PC-9 (cell line): ENCODE data around the gene FKBP5. TPM values are rescaled to one million over a fixed set of nuclear protein-coding genes. Genes with fewer than 3 reads are reported as not detected.
A peak's percentile ranks its signal among the peaks of the same experiment; 100 is the strongest.
"Not testable (repeated sequence)": the region's sequence is repeated elsewhere in the genome, so short reads cannot be mapped to it uniquely, and the experiment has no call there.

ENCODE experiments used
- BruUV-seq: library from RNA; stranded (reverse); fragments of 400-500 nt; replicated peaks from 2 replicates; lab custom pipeline; 2021; lab: Mats Ljungman, UMichigan
- CTCF ChIA-PET: fragments of 300-600 bp; sonication (Branson Sonifier 250); formaldehyde crosslinking; loops from one replicate; lab custom pipeline; 2022; ENCODE audit warnings: antibody characterized with exemption; lab: Charles Lee
- POLR2A ChIA-PET: fragments of 300-600 bp; sonication (Branson Sonifier 250); formaldehyde crosslinking; loops from one replicate; lab custom pipeline; 2022; ENCODE audit warnings: antibody characterized with exemption; ENCODE audit not compliant: unreplicated experiment; lab: Charles Lee
- DNase-seq, 2 experiments: peaks; one replicate each; pipeline versions ENCODE4 v3.0.0 to v3.0.0-alpha.2; 2015 to 2022; ENCODE audit warnings: mixed read lengths in 1 of 2
- H2AFZ ChIP-seq: fragments of 200-600 bp; sonication (generic); 2 replicates; pipeline ENCODE4 v1.8.1; 2017; ENCODE audit warnings: antibody characterized with exemption
- H3F3A ChIP-seq: fragments of 200-600 bp; sonication (generic); 2 replicates; pipeline ENCODE4 v1.8.1; 2017; ENCODE audit warnings: antibody characterized with exemption, mild to moderate bottlenecking, low read depth; ENCODE audit not compliant: insufficient read depth
- H3K27ac ChIP-seq: fragments of 200-600 bp; sonication (generic); 2 replicates; pipeline ENCODE4 v1.6.1; 2016; ENCODE audit warnings: mixed run types
- H3K27me3 ChIP-seq: fragments of 200-600 bp; sonication (generic); 2 replicates; pipeline ENCODE4 v1.6.1; 2016; ENCODE audit warnings: low read depth, mixed run types; ENCODE audit not compliant: insufficient read depth
- H3K36me3 ChIP-seq: fragments of 200-600 bp; sonication (generic); 2 replicates; pipeline ENCODE4 v1.6.1; 2016; ENCODE audit warnings: low read depth, mixed run types
- H3K4me1 ChIP-seq: fragments of 200-600 bp; sonication (generic); replicated peaks from 2 replicates; pipeline ENCODE4 v1.6.1; 2016; ENCODE audit warnings: mixed run types; ENCODE audit not compliant: insufficient read depth
- H3K4me2 ChIP-seq: fragments of 200-600 bp; sonication (generic); 2 replicates; pipeline ENCODE4 v1.6.1; 2017; ENCODE audit warnings: mixed run types
- H3K4me3 ChIP-seq: fragments of 200-600 bp; sonication (generic); 2 replicates; pipeline ENCODE4 v1.6.1; 2016; ENCODE audit warnings: mixed run types
- H3K79me2 ChIP-seq: fragments of 200-600 bp; sonication (generic); 2 replicates; pipeline ENCODE4 v1.6.1; 2017; ENCODE audit warnings: low read depth, mixed run types
- H3K9me2 ChIP-seq: fragments of 200-600 bp; sonication (generic); 2 replicates; pipeline ENCODE4 v1.8.1; 2017; ENCODE audit warnings: mild to moderate bottlenecking; ENCODE audit not compliant: insufficient read depth
- H3K9me3 ChIP-seq: fragments of 200-600 bp; sonication (generic); 2 replicates; pipeline ENCODE4 v1.8.1; 2016; ENCODE audit warnings: low read depth; ENCODE audit not compliant: insufficient read depth
- H4K20me1 ChIP-seq: fragments of 200-600 bp; sonication (generic); 2 replicates; pipeline ENCODE4 v1.8.1; 2017; ENCODE audit not compliant: insufficient read depth
- CTCF ChIP-seq: fragments of 200-600 bp; sonication (generic); conservative IDR thresholded peaks from 2 replicates; pipeline ENCODE4 v1.6.1; 2017; ENCODE audit warnings: mixed run types, antibody characterized with exemption, mild to moderate bottlenecking, moderate library complexity
- EZH2 ChIP-seq: fragments of 200-600 bp; sonication (generic); IDR thresholded peaks from 2 replicates; pipeline ENCODE4 v1.8.0; 2017; ENCODE audit warnings: antibody characterized with exemption, low read depth
- intact Hi-C: fragments of 100-400 bp; cut with micrococcal nuclease; formaldehyde crosslinking; loops from one replicate; pipeline ENCODE4 v1.10.0; 2022; ENCODE audit not compliant: unreplicated experiment
- total RNA-seq: library from RNA; stranded (reverse); gene quantifications from 2 replicates; pipeline ENCODE4 v1.2.3, GENCODE V29; 2021

The FKBP5 gene
- total RNA-seq, 1 experiment from 2014 or later, result 5.0 TPM

GRCh38 chr6:35601331-35602132 is 87.2 kb downstream of the FKBP5 start:
- peak; percentile 4 to 87 for DNase-seq
- Histone ChIP-seq H3K27me3 (no peaks in the 10 kb centered on the region), H3K9me3 (no peaks in the 10 kb centered on the region), H3K36me3 (no peaks in the 10 kb centered on the region), H3F3A (peaks cover 62% of the 10 kb centered on the region), H3K27ac (peak overlapping the region; percentile 78), H3K9me2 (no peaks in the 10 kb centered on the region), H3K4me3 (peak overlapping the region; percentile 25; the same call in 1 of the 2 replicates), H2AFZ (0 out of 2 replicates have a peak overlapping the region, but pooled peaks have one; percentile 25), H3K79me2 (no peaks in the 10 kb centered on the region), H3K4me2 (peak overlapping the region; percentile 67), H4K20me1 (no peaks in the 10 kb centered on the region), H3K4me1 (peaks cover 77% of the 10 kb centered on the region)
- TF ChIP-seq EZH2, result no peak
- CTCF ChIA-PET, result no interaction called here
- POLR2A ChIA-PET, result no interaction called here
- BruUV-seq, result no TSS peak
- intact Hi-C loops, result no loop called here

- intact Hi-C loops, result no loop called here
- Histone ChIP-seq H3K4me2 (peak overlapping the region; percentile 67), H3K9me2 (no peaks in the 10 kb centered on the region), H3K4me3 (peak overlapping the region; percentile 25; the same call in 1 of the 2 replicates), H3K27me3 (no peaks in the 10 kb centered on the region), H4K20me1 (no peaks in the 10 kb centered on the region), H3K79me2 (no peaks in the 10 kb centered on the region), H3K9me3 (no peaks in the 10 kb centered on the region), H3K27ac (peak overlapping the region; percentile 78), H3K4me1 (peaks cover 81% of the 10 kb centered on the region), H3K36me3 (no peaks in the 10 kb centered on the region), H2AFZ (0 out of 2 replicates have a peak overlapping the region, but pooled peaks have one; percentile 25), H3F3A (peaks cover 63% of the 10 kb centered on the region)
- POLR2A ChIA-PET, result no interaction called here
- no peak for TF ChIP-seq CTCF
- TF ChIP-seq EZH2, result no peak
- BruUV-seq, result no TSS peak
- DNase-seq, result no peak
- CTCF ChIA-PET, result interaction anchor here (0.6 kb wide), 1 partner anchor 23 kb away, joined by 3 read pairs; no protein-coding TSS in a partner anchor
Measured at GRCh38 chr6:35600659-35601125, 88.0 kb downstream of the FKBP5 start.

GRCh38 chr6:35599761-35600658 is 88.7 kb downstream of the FKBP5 start:
- intact Hi-C loops, result no loop called here
- CTCF ChIA-PET, result interaction anchor here (0.6 kb wide), 1 partner anchor 24 kb away, joined by 3 read pairs; no protein-coding TSS in a partner anchor
- H3K27ac ChIP-seq, result peak overlapping the region; percentile 78

GRCh38 chr6:35598621-35599020 is 90.1 kb downstream of the FKBP5 start:
- intact Hi-C loops, H3K9me2 ChIP-seq, H3K79me2 ChIP-seq, CTCF ChIA-PET, H3K27me3 ChIP-seq, DNase-seq, H3K27ac ChIP-seq, BruUV-seq, H3K36me3 ChIP-seq, H4K20me1 ChIP-seq, H3K4me3 ChIP-seq, H2AFZ ChIP-seq, H3K9me3 ChIP-seq, POLR2A ChIA-PET, H3K4me2 ChIP-seq: not testable (repeated sequence)
- peaks cover 59% of the 10 kb centered on the region for H3F3A ChIP-seq
- peaks cover 68% of the 10 kb centered on the region for H3K4me1 ChIP-seq

More at GRCh38 chr6:35599761-35600658, 88.7 kb downstream of the FKBP5 start:
- Histone ChIP-seq H3K36me3 (no peaks in the 10 kb centered on the region), H3K9me3 (no peaks in the 10 kb centered on the region), H4K20me1 (no peaks in the 10 kb centered on the region), H3K79me2 (no peaks in the 10 kb centered on the region), H3K4me3 (no peak overlapping the region), H3F3A (peaks cover 61% of the 10 kb centered on the region), H2AFZ (no peak overlapping the region), H3K4me2 (peak overlapping the region; percentile 67), H3K4me1 (peaks cover 76% of the 10 kb centered on the region), H3K9me2 (no peaks in the 10 kb centered on the region), H3K27me3 (no peaks in the 10 kb centered on the region)
- POLR2A ChIA-PET, result no interaction called here
- no TSS peak for BruUV-seq
- TF ChIP-seq CTCF, result no peak
- TF ChIP-seq EZH2, result no peak
- no peak for DNase-seq
